Activated CD4-positive, alpha-beta T cell treated with anti-CD3 and anti-CD28 coated beads for 1 hour (primary cell): ENCODE results near the gene INPP5E.

Experiments
- DNase-seq: peaks from one replicate; pipeline ENCODE4 v3.0.0-alpha.2; 2020

The INPP5E gene

DNA sequence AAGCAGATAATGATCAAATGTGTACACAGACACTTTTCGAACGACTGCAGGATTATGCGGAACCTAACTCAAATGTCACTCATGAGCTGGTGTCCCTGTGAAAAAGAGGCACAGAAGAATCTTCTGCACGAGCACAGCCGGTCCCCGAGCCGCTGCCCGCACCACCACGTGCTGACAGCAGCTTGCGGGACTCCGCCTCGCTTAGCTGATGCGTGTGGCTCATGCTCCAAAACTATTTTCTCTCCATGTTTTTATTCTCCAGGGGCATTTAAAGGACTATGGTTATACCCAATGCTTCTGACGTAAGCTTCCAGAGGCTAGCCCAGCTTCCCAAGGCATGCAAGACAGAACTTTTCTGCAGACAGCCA is 33.7 kb upstream of the INPP5E start:
- DNase-seq = no peak

DNA sequence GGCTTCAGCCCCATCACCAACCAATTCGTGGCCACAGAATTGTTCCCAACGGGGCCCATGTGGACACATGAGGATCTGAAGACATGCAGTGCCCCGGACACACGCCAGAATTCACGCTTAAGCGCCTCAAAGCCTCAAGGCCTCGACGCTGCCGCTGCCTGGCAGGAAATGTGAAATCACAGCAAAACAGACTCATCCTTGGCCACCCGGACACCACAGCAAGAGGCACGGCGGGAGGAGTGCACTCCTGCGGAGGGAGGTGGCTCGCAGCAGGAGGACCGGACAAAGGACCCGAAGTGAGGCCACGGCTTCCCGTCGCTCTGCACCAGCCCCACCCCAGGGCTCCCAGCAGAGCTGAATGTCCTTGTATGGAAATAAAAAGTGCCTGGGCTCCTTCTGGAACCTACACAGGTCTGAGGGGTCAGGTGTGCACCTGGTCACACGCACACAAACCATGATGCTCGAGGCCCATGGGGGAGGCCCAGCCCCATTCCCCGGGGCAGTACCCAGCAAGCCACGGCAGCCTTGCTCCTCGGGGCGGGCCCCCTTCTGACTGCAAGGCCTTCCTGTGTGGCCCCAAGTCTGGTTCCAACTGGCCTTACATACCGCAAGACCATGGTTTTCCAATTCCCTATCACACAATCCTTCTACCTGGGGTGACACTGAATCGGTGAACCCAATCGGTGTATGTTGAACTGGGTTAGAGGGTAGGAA is 33.2 kb upstream of the INPP5E start:
- no peak for DNase-seq

DNA sequence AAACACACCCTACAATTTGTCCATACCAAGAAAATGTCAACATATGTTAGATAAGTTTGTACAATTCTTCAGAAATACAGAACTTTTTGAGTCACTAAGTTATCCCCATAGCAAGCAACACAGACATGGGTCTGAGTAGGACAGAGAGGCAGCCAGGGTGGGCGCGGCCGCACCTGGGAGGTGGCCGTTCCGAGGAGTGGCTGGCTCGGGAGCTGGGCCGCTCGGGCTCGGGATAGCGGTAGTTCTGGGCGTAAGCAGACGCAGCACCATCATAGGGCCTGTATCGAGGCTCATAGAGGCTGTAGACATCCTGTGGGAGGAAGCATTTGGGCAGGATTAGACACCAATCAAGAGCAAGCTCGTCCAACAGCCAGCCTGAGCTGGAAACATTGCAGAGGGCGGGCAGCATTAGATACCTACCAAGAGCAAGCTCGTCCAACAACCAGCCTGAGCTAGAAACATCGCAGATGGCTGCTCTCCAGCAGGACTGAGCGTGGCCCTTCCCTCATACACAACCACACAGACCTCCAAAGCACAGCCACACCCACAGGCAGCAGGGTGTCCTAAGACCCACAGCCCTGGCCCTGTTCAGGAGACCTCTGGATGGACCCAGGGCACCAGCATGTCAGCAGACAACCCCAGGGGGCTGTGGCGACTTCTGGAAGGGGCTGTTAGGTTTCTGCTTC is 32.3 kb upstream of the INPP5E start:
- DNase-seq = no peak

DNA sequence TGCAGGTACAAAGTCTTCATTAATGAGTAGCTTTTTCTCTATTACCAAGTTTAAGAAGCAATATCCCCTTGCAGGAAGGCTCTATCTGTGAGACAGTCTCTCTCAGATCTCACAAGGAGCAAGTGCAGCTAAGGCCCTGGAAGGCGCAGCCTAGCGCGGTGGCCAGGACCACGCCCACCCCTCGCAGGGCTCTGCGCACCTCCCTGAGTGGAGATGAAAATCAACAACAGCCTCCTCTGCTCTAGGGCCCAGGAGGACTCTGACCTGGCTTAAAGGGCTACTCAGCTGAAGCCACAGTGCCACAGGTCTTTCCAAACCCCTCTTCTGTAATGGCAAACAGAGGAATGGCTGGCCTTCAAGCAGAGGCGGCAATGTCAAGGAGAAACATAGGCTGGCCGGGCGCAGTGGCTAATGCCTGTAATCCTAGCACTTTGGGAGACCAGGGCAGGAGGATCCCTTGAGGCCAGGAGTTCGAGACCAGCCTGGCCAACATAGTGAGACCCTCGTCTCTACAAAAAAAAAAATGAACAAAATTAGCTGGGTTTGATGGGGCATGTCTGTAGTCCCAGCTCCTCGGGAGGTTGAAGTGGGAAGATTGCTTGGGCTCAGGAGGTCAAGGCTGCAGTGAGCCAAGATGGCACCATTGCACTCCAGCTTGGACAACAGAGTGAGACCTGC is 31.3 kb upstream of the INPP5E start:
- no peak for DNase-seq

DNA sequence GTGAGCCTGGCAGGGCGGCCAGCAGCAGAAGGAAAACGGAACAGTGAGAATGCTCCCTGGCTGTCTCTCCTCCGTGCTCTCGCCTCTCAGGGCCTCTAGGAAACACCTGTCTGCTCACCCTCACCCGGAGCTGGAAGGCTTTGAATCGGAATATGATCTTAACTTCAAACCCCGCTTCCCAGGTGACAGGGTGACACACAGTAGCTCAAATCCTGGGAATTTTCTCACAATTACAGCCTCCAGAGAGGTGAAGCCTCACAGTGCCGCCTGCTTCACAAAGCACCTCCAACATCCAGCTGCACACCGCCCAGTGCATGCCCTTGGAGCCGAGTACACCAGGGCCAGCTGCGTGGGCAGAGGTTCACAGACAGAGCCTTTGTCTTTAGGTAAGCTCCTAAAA is 30.7 kb upstream of the INPP5E start:
- DNase-seq = no peak

DNA sequence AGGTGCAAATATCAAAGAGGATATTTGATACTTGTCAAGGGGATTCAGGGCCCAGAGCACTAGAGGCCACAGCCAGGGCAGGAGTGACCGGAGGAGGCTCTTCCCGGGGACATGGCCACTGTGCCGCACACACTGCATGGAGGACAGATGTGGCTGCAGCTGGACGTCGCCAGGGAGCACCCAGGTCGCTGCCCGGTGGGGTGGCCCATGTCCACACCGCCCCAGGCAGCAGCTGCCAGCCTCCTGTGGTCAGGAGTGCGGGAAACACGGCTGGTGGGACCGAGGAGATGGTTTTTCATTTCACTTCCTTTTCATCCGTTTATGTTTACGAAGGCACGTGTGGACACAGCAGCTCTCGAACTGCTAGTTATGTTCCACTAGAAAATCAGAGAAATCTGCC is 28.1 kb upstream of the INPP5E start:
- DNase-seq = no peak

DNA sequence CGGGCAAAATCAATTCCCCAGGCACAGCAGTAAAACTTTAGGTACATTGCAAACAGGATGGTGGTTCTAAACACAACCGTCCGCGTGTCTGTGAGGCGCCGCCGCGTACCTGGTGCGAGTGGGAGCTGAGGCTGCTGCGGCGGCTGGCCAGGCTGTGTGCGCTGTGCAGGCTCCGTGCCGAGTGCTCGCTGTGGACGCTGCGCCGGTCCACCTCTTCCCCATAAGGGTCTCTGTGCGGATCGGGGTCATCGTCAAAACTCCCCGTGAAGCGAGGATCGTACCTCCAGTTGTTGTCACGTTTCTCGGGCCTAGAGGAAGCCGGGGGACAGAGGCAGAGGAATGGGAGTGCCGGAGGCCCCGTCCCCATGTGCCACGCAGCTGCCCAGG is 26.5 kb upstream of the INPP5E start:
- no peak for DNase-seq

DNA sequence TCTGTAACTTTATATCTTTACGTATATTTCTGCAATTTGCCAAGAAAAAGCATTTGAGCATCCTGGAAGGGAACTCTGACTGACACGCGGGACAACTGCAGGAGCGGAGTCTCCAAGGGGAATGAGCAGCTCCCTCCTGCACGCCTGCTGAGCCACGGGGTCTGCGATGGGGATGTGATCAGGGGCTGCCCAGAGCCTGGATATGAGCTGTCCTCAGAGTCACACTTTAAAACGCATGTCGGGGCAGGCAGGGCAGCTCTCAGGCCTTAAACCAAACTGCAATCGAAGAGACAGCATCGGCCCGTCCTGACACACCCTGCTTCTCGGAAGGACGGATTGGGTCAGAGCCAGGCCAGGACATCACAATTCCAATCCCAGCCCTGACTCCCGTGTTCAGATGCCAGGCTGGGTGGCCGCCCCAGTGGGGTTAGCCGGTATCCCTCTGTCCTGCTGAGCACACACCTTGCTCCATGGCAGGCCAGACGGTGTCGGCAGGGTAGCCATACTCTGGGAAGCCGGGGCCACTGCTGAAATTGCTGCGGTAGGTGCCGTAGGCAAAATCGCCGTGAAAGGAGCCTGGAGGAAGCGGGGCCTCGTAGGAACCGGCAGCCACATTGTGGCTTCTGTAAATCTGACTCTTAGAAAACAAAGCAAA is 26.0 kb upstream of the INPP5E start:
- no peak for DNase-seq

DNA sequence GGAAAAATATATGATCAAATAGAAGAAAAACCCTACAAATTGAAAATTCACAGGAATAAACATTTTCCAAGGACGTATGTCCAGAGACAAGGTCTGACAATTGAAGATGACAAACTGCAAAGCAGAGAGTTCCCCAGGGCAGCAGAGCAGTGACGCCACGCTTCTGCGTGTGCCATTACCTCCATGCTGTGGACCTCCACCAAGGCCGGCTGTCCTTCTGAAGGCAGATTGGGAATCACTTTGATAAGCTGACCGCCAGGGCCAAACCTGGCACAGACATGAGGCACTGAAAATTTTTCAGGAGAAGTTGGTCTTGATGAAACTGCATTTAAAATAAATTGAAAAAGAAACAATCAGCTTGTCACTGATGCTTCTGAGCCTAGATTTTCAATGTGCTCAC is 24.6 kb upstream of the INPP5E start:
- DNase-seq = no peak

DNA sequence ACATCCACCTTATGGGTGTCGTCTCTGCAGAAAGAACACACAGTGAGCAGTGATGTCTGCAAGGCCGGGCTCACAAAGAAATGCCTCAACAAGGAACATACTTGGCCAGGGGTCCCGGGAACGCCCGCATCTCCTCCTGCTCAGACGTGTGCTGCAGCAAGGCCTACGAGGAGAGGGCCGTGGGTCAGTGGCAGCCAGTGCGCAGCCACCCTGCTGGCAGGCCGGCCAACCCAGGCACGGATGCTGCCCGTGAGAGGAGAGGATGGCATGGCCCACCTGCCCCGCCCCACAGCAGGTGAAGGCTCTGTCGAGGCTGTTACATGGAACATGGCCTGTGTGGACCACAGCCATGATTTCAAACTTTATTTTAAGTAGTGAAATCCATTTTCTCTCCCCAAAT is 23.9 kb upstream of the INPP5E start:
- no peak for DNase-seq

DNA sequence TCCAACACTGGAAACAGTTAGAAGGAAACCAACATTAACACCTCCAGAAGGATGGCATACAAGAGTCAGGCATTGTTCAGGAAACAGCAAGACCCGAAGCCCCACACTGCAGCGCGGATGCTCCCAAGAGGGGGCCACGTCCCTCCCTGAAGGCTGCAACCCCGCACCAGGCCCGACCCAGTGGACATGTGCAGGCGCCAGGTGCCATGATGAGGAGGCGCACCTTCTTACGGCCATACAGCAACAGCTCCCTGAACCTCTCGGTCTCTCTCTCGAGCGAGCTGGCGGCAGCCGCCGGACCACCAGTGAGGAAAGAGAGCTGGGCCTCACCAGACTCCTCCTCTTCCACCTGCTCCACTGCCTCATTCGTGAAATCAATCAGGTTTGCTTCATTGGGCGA is 23.0 kb upstream of the INPP5E start:
- no peak for DNase-seq

DNA sequence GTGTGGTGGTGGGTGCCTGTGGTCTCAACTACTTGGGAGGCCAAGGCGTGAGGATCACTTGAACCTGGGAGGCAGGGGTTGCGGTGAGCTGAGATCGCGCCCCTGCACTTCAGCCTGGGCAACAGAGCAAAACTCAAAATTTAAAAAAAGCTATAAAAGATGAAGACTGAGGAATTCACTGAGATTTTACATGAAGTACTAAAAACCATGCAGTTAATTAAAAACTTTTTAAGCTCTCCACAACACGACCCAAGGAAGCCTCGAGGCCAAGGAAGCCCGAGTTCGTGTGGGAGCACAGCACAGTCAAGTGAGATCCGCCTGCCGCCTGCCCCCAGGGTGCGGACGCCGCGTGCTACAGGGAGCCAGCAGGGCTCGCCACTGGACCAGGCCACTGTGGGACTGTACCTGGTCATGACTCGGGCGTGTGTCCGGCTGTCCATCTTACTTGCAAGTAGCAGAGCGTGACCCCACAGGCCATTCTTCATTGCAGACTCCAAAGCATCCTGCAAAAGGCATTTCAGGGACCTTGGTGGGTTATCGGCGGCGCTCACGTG is 21.2 kb upstream of the INPP5E start:
- DNase-seq = no peak

DNA sequence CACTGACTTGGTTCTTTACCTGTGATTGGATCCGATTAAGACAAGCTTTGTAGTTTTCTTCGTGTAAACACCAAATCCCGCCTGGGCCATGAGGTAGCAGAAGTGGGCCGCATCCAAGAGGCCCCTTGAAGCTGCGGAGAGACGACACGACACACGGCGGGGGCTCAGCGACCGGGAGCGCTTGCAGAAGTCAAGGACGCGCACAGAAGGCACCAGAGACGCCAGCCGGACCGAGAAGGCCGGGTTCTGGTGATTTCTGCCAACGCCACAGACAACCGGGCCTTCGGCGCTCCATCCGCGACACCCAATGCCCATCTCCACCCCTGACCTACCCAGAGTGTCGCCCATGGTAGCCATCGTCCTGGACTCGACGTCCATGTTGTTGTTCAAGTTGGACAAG is 19.8 kb upstream of the INPP5E start:
- DNase-seq = no peak

DNA sequence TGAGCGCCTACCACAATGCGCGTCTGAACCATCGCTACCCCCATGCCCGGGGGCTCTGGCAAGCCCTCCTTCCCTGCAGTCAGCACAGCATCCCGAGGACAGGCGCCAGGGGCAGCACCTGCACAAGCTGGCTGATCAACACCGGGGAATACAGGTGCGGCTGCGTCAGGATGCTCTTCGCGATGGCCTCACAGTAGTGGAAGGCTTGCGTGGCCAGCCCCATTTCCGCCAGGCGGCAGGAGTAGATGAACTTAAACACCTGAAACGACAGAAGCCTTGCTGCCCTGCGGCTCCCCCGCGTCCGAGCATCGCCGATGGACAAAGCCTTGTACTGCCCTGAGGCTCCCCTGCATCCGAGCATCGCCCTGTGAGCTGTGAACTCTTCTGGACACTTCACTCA is 17.7 kb upstream of the INPP5E start:
- no peak for DNase-seq

DNA sequence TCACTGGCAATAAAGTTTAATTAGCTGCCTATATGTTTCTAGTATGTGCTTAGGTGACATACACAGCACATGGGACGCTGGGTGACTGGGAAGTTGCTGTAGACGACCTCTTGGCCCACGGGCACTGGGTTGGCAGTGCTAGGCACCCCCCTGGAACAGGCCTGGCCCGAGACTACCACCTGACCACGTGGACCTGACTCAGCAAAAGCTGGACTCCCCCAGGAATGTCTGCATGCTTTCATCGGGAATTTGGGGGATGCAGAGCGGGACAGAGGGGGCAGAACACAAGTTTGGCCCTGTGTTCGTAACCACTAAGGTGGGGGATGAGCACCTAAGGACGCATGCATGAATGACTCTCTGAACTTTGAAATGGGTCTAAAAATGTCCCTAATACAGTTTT is 16.6 kb upstream of the INPP5E start:
- DNase-seq = no peak

DNA sequence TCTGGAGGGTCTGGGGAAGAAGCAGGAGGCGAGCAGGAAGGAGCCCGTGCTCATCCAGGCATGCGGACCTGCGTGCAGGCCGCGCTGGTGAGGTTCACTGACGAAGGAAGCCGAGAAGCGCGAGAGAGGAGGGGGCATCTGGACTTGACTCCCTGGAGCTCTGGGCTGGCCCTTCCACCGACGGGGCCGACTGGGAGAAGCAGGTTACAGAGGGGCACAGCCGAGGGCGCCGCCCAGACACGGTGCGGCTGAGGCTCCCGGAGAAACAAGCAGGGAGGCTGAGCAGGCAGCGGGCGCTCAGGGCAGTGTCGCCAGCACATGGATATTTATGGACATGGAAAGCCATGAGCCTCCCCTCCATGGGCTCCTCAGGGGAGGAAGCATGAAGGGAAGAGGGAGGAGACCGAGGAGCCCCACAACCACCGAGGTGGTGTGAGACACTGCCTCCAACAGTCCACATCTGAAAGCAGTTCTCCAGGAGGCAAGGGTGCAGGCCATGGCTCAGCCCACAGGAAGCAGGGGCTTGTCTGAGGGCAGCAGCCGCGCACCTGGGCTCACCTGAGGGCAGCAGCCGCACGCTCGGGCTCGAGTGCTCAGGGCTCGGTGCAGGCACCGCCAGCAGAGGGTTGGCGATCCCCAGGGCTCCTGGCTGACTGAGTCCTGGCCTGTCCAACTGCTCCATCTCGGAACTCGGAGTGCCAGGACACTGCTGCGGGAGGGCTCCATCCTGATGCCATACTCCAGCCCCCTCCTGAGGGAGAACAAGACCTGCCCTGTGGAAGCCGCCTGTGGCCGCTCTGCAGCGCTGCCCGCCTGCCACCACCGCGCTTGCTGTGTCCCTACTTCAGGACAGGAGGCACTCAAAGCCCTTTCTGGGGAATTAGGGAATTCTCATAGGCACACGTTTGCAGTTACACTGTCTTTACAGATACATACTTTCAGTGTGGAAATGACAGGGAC is 15.7 kb upstream of the INPP5E start:
- DNase-seq = no peak

DNA sequence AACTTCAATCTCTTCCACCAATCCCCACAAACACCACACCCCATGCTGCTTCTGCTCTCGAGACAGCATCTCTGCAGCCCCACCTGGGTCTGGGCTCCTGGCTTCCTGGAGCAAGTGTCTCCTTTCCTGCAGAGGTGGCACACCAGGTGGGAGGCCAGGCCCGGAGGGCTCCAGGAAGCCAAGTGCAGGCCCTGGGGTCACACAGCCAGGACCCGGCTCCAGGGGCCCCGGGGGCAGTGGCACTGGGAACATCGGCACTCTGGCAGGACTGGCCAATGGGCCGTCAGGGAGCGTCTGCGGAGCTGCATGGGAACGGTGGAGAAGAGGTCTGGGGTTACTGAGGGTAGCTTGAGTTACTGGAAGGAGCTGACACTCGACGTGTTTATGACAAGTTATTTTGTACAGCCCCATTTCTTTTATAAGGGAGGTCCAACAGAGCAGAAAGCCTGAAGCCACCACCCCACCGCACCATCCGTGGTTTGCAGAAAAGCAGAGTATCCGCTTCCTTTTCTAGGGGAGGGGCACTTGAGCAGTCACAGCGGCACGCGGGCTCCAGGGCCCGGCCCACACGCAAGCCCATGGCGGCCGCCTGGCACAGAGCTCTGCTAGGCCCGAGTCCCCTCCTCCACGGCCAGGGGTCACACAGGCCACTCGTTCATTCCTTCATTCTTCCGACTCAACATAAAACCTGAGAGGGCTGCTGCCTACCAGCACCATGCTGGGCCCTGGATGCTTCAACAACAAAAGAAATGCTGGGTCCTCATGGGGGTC is 14.6 kb upstream of the INPP5E start:
- DNase-seq = no peak

DNA sequence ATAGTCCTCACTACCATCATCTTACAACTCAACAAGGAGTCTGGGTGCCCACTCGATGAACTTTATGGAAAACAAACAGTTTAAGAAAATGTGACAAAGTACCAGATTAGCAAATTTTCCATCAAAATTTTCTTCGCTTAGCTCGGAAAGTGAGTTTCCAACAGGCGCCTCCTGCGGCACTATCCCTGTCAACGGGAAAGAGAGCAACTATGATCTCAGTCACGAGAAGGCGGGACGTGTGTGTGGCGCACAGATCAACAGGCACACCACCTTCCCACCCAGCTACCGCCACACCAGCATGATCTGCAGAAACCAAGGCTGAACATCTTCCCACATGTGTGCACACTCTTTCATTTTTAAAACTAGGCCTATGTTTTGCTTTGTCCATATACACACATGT is 13.7 kb upstream of the INPP5E start:
- no peak for DNase-seq

DNA sequence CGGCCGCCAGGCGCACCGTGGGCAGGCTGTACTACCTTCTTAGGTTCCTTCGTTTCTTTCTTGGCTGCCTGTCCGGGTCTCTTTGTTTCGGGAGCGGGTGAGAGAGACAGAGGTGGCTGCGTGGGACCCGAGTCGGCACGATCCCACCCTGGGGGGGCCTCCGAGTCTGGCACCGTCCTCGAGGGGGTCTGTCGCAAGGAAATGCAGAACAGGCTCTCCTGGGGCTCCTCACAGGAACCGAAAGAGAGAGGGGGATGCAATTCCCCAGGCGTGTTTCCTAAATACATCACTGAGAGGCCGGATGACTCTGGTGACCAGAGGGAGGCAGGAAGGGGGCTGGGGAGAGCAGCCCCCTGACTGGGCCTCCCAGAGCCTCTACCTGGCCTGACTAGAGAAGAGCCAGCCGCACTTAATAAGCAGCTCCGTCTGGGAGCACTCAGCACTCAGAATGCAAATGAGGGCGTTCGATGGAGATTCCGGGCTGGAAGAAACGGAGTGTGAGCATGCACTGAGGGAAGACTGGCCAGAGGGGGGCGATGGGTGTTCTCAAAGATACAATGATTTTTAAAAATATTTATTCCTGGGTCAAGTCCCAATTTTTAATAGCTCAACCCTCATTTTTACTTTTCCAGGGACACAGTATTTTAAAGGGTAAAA is 11.7 kb upstream of the INPP5E start:
- no peak for DNase-seq

DNA sequence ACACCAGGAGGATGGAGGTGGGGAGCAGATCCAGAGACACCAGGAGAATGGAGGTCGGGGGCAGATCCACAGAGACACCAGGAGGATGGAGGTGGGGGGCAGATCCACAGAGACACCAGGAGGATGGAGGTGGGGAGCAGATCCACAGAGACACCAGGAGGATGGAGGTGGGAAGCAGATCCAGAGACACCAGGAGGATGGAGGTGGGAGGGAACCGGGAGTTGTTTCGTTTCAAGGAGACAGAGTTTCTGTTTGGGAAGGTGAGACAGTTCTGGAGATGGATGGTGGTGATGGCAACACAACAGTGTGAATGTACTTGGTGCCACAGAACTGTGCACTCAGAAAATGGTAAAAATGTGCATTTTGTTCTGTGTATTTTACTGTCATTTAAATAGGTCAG is 9.0 kb upstream of the INPP5E start:
- no peak for DNase-seq

DNA sequence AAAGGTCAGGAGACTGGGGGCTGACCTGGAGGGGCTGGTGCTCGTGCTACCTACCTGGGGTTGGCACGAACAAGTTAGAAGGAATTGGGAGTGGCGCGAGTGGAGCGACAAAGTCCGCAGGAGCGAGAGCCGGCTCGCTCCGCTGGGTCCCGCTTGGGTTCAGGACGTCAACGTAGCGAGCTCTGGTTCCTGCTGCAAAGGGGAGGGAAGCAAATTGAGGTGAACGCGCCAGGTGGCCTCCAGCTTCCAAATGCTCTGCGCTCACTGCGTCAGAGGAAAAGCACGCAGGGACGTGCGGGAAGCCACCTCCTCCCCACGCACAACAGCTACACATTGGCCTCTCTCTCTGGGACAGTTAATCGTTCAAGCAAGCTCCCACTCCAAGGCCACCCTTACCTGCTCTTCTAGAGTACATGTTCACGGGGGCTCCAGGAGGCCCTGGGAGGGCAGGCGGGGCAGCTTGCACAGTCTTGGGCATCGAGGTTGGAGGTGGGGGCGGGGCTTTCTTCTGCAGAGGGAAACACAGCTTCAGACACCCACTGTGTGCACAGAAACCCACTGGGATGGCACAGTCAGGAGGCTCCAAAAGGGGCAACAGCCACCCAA is 7.6 kb upstream of the INPP5E start:
- DNase-seq = no peak
